DOHH2 (cell line): Measurements from ENCODE around the gene GLCE.

ENCODE experiments used
- CTCF ChIP-seq: fragments of 200-600 bp; sonication (generic); IDR thresholded peaks from one replicate; pipeline ENCODE4 v1.5.1; 2014; ENCODE audit warnings: antibody characterized with exemption, mild to moderate bottlenecking, low read depth, low read length; ENCODE audit not compliant: poor library complexity, severe bottlenecking
- EZH2phosphoT487 ChIP-seq: fragments of 200-600 bp; sonication (generic); IDR thresholded peaks from 2 replicates; pipeline ENCODE4 v1.6.1; 2017; ENCODE audit warnings: borderline replicate concordance, mild to moderate bottlenecking, antibody characterized with exemption, low read length, moderate library complexity, mixed read lengths

GRCh38 chr15:69175536-69175935 is 15.1 kb downstream of the GLCE start:
- TF ChIP-seq CTCF (no peak), EZH2phosphoT487 (no peak)
